HepG2 (cell line): ENCODE measurements around the gene ARSB. TPM values are rescaled to one million over a fixed set of nuclear protein-coding genes. Genes with fewer than 3 reads are reported as not detected.
A peak's percentile ranks its signal among the peaks of the same experiment; 100 is the strongest.

Experiments
- ATAC-seq: fragments of 200-7000 bp; cut with Tn5 transposase; 3 replicates; pipeline ENCODE4 v1.9.1; 2020; ENCODE audit warnings: mild to moderate bottlenecking, moderate library complexity
- BruUV-seq: library from RNA; stranded (reverse); fragments of 400-500 nt; replicated peaks from 2 replicates; lab custom pipeline; 2021; lab: Mats Ljungman, UMichigan
- CTCF ChIA-PET: fragments of 300-600 bp; formaldehyde crosslinking; extraction: SDS; loops from one replicate; lab custom pipeline; 2021; ENCODE audit warnings: low total read pairs, inconsistent platforms, low intra/inter-chr PET ratio; lab: Yijun Ruan, JAX
- POLR2A ChIA-PET: fragments of 350-600 bp; sonication (Branson Sonifier 250); formaldehyde crosslinking; loops from one replicate; lab custom pipeline; 2020; ENCODE audit warnings: antibody characterized with exemption, inconsistent platforms; lab: Yijun Ruan, JAX
- DNase-seq: peaks from one replicate; pipeline ENCODE4 v3.0.0-alpha.2; 2015; ENCODE audit warnings: low spot score
- FAIRE-seq: peaks from 3 replicates; lab custom pipeline; 2011; peaks lifted over from hg19 to GRCh38; lab: Jason Lieb, UNC
- H2AFZ ChIP-seq: one replicate; pipeline ENCODE4 v1.6.1; 2011; ENCODE audit warnings: low read length, inconsistent platforms
- H3K27ac ChIP-seq: fragments of 300-600 bp; 3 replicates; pipeline ENCODE4 v1.8.0; 2011; ENCODE audit warnings: mixed run types, mild to moderate bottlenecking, mixed read lengths, low read length, inconsistent platforms; ENCODE audit not compliant: insufficient read depth; ENCODE audit errors: extremely low read length
- H3K27me3 ChIP-seq, 2 experiments: fragments of 200-600 bp in 1 of 2; 2 replicates in 1 of 2; 3 replicates in 1 of 2; pipeline versions ENCODE4 v1.6.0 to v1.8.0; 2011; ENCODE audit warnings: low read length in 2 of 2, mild to moderate bottlenecking in 2 of 2, moderate library complexity in 2 of 2, inconsistent platforms in 1 of 2; ENCODE audit not compliant: insufficient read depth in 2 of 2, control insufficient read depth in 1 of 2
- H3K36me3 ChIP-seq, 2 experiments: fragments of 200-600 bp in 1 of 2; replicated peaks in 1 of 2; 2 replicates in 1 of 2; 3 replicates in 1 of 2; pipeline versions ENCODE4 v1.5.1 to v1.8.0; 2011; ENCODE audit warnings: low read length in 2 of 2, inconsistent platforms in 1 of 2; ENCODE audit not compliant: insufficient read depth in 2 of 2, control insufficient read depth in 1 of 2
- H3K4me1 ChIP-seq: 2 replicates; pipeline ENCODE4 v1.5.1; 2012; ENCODE audit warnings: low read length, inconsistent platforms; ENCODE audit not compliant: insufficient read depth
- H3K4me2 ChIP-seq: 2 replicates; pipeline ENCODE4 v1.6.0; 2011; ENCODE audit warnings: low read depth, low read length, inconsistent platforms
- H3K4me3 ChIP-seq, 3 experiments: fragments of 200-600 bp in 1 of 3; sonication (generic), shearing (Covaris generic) in 1 of 3; replicated peaks in 1 of 3; 2 replicates each; pipeline ENCODE4 v1.5.1; 2011 to 2016; ENCODE audit warnings: low read length in 3 of 3, inconsistent platforms in 2 of 3, low read depth in 2 of 3, mild to moderate bottlenecking in 2 of 3, control low read depth in 1 of 3, mixed read lengths in 1 of 3; ENCODE audit not compliant: insufficient read depth in 1 of 3
- H3K79me2 ChIP-seq: one replicate; pipeline ENCODE4 v1.6.1; 2011; ENCODE audit warnings: low read length, inconsistent platforms; ENCODE audit not compliant: insufficient read depth
- H3K9ac ChIP-seq: 2 replicates; pipeline ENCODE4 v1.6.0; 2011; ENCODE audit warnings: mild to moderate bottlenecking, low read depth, low read length, inconsistent platforms; ENCODE audit not compliant: insufficient read depth
- H3K9me3 ChIP-seq: 2 replicates; pipeline ENCODE4 v1.5.1; 2012; ENCODE audit warnings: mild to moderate bottlenecking, low read length
- H4K20me1 ChIP-seq: 2 replicates; pipeline ENCODE4 v1.6.0; 2011; ENCODE audit warnings: inconsistent platforms, mild to moderate bottlenecking, low read length, moderate library complexity; ENCODE audit not compliant: insufficient read depth
- ATF4 ChIP-seq, 2 experiments: fragments of 450-650 bp in 1 of 2; sonication (generic) in 1 of 2; formaldehyde crosslinking; IDR thresholded peaks; 2 replicates each; pipeline versions ENCODE4 v1.5.0 to v1.8.0; 2020 to 2022; ENCODE audit warnings: mild to moderate bottlenecking in 1 of 2, missing genetic modification reagents in 1 of 2
- MAFF ChIP-seq: IDR thresholded peaks from 2 replicates; pipeline ENCODE4 v1.6.1; 2011; ENCODE audit warnings: low read depth, low read length, improper control_type of control experiment
- MAFK ChIP-seq, 2 experiments: IDR thresholded peaks in 1 of 2; conservative IDR thresholded peaks in 1 of 2; 2 replicates each; pipeline ENCODE4 v1.6.1; 2011; ENCODE audit warnings: improper control_type of control experiment in 2 of 2, low read length in 2 of 2
- POGK ChIP-seq: sonication (generic); formaldehyde crosslinking; conservative IDR thresholded peaks from 2 replicates; pipeline ENCODE4 v1.8.0; 2022; ENCODE audit warnings: mild to moderate bottlenecking, moderate library complexity, missing genetic modification reagents
- WGBS: methylation state at CpG from one replicate; pipeline ENCODE4 v1.1.6; 2017; ENCODE audit warnings: low lambda C conversion rate; 5-methylcytosine and 5-hydroxymethylcytosine counted together
- in situ Hi-C: cut with HindIII; loops from 2 replicates; pipeline ENCODE4 v1.10.0; 2017; ENCODE audit warnings: low pct_unique_long_range_greater_than_20kb; ENCODE audit not compliant: extremely low pct_ligation_motif_present
- intact Hi-C: fragments of 100-400 bp; cut with micrococcal nuclease; formaldehyde crosslinking; loops from one replicate; pipeline ENCODE4 v1.10.0; 2022; ENCODE audit not compliant: unreplicated experiment
- polyA plus RNA-seq, 8 experiments: library from polyadenylated mRNA; depleted of rRNA in 3 of 8; stranded (reverse) in 7 of 8; unstranded in 1 of 8; fragments of >200 nt; fragmentation: Illumina TruSeq in 4 of 8; extraction: Trizol in 4 of 8; gene quantifications; 2 replicates each; pipeline versions ENCODE4 v1.2.1 to v1.2.3, GENCODE V29; 2011 to 2016; ENCODE audit warnings: low read depth in 4 of 8, missing spikeins in 1 of 8, mixed read lengths in 1 of 8; ENCODE audit not compliant: insufficient read depth in 1 of 8
- total RNA-seq, 5 experiments: library from RNA; depleted of rRNA; stranded (reverse); fragments of >200 nt; fragmentation: Illumina TruSeq; extraction: Trizol; gene quantifications; 2 replicates each; pipeline ENCODE4 v1.2.3, GENCODE V29; 2016; ENCODE audit warnings: low read depth in 1 of 5
- TF ChIP-seq, protein P1 (sequence below): sonication (generic); formaldehyde crosslinking; IDR thresholded peaks from 2 replicates; pipeline ENCODE4 v1.5.0; 2020; ENCODE audit warnings: missing genetic modification reagents

The ARSB gene
- total and polyA plus RNA-seq, 2 of the 13 experiments (the other 11 are each of a cell fraction or from before 2014, with no cell fraction given): 52.6 to 66.4 TPM

DNA sequence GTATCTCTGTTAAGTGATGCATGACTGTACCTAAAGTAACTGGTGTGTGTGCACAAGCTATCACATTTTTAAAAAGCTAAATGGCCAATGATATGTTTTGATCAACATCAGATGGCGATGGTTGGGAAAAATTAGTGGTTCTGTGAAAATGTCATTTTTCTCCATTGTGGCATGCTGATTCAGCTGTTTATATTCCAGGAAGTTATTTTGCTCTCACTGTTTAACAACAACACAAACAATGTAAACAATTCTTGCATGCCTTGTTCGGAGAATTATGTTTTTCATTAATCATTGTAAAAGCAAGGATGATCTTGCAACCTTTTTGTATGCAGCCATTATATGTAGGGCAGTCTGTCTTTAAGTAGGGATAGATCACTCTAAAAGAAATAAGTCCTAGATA lies 230.5 kb downstream of the ARSB start:
- DNase-seq (no peak), ATAC-seq (no peak), FAIRE-seq (no peak)
- Histone ChIP-seq H3K4me2 (no peak overlapping the region), H2AFZ (no peak overlapping the region), H3K4me1 (peaks cover 47% of the 10 kb centered on the region), H4K20me1 (no peaks in the 10 kb centered on the region), H3K27me3 (peaks cover 2 to 3% of the 10 kb centered on the region in 2 experiments; a peak in 2 of 5 replicates), H3K4me3 (no peak overlapping the region), H3K79me2 (no peaks in the 10 kb centered on the region), H3K36me3 (no peaks in the 10 kb centered on the region), H3K9ac (no peak overlapping the region), H3K27ac (no peak overlapping the region), H3K9me3 (no peaks in the 10 kb centered on the region)
- WGBS: 27% methylated on average over 2 of the region's 2 CpGs
- intact Hi-C loops (loop anchor here (5.0 kb wide), 1 partner anchor 107 kb away; the partner anchor contains the start of gene LHFPL2), in situ Hi-C loops (no loop called here)
- POLR2A ChIA-PET: no interaction called here
- TF ChIP-seq MAFK (conservative IDR thresholded peaks at IDR 0.05 in 1 of 2, IDR thresholded peaks at IDR 0.05 in 1 of 2; ENCODE audit: low read length in 2 of 2) (peak; percentile 70 to 84), ATF4 (CRISPR knock-in tag; IDR thresholded peaks at IDR 0.05) (no peak), MAFF (peak; percentile 78), POGK (CRISPR knock-in tag) (no peak)
- TF ChIP-seq, protein P1, sequence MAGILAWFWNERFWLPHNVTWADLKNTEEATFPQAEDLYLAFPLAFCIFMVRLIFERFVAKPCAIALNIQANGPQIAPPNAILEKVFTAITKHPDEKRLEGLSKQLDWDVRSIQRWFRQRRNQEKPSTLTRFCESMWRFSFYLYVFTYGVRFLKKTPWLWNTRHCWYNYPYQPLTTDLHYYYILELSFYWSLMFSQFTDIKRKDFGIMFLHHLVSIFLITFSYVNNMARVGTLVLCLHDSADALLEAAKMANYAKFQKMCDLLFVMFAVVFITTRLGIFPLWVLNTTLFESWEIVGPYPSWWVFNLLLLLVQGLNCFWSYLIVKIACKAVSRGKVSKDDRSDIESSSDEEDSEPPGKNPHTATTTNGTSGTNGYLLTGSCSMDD (CRISPR knock-in tag): no peak
- no TSS peak for BruUV-seq
- CTCF ChIA-PET: no interaction called here
